OCI-M2 (cell line): ENCODE results near the gene TERT.

Source experiments
- DNase-seq: peaks from one replicate; lab custom pipeline; 2025; ENCODE audit not compliant: unreplicated experiment; lab: John Stamatoyannopoulos, UW

The TERT gene

DNA sequence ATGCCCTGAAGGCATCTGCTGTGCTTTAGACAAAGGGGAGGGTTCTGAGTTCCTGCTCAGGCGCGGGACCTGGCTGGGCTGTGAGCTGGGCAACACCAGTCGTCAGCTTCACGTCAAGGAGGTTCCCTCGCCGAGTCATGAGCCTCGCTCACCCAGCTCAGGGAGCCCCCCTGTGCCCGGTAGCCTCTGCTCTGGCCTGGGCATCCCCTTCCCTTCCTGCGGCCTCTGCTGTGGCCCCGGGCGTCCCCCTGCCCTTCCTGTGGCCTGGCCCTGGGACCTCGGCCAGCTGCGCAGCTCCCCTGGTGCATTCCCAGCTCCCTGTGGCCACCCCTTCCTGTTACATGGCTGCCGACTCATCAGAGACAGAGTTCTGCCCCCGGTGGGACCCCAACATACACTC, 29.8 kb downstream of the TERT start:
- DNase-seq: no peak

DNA sequence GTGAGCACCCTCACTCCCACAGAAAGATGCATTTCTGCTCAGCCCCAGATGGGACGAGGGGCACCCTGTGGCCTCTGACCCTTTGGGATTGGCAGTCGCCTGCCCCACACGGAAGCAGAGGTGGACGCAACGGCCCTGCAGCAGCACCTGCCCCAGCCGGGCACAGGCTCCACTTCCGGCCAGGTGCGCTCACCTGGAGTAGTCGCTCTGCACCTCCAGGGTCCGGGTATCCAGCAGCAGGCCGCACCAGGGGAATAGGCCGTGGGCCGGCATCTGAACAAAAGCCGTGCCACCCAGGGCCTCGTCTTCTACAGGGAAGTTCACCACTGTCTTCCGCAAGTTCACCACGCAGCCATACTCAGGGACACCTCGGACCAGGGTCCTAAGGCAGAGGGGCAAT, 30.7 kb downstream of the TERT start:
- DNase-seq: no peak

DNA sequence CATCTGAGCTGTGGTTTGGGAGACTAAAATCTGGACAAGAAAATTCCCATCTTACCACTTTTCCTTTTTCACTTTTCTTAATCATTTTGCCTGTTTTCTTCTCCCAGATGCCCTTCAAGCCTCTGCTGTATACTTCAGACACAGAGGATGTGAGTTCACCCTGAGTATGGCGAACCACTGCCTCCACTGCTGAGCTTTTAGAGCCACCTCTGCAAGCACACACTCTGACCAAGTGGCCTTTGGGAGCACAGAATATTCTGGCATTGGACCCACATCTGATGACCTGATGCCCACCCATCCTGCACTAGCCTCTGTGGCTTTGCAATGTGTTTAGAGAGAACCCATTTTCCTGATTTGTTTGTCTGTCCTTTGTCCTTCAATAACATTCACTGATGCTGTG, 32.5 kb downstream of the TERT start:
- DNase-seq: no peak

DNA sequence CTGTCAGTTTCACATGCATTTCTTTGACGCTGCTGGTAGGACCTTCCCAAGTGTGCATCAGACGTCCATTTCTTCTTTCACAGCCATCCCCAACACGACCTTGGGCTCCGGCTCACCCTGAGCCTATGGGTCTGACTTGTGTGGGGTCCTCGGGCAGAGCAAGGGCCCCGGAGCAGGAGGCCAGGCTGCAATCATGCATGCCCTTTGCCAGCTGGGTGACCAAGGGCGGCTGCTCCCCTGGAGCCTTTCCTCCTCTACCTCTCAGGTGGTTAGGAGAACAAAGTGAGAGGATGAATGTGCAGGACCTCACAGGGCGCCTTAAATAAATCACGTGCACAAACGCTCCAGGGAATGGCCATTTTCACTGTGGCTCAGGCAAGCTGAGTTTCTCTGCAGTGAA, 33.2 kb downstream of the TERT start:
- no peak for DNase-seq

DNA sequence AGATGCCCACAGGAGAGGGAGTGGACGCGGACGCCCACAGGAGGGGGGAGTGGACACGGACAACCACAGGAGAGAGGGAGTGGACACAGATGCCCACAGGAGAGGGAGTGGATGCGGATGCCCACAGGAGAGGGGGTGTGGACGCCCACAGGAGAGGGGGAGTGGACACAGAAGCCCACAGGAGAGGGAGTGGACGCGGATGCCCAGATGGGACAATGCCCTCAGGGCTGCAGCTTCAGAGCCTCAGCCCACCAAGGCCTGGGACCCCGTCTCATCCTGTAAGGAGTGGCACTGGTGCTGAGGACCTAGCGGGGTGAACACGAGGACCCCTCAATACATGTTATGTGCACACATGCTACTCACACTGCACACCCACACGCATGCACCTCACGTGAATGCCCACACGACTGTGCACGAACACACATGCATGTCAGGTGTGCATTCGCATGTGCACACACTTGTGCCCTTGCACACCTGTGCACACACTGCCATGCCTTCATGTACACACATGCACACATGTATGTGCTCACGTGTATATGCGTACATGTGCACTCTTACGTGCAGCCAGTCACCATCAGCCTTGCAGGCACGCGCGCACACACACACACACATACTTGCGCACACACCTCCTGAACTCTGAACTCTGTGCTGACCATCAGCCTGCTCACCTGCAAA, 34.9 kb downstream of the TERT start:
- DNase-seq: no peak

DNA sequence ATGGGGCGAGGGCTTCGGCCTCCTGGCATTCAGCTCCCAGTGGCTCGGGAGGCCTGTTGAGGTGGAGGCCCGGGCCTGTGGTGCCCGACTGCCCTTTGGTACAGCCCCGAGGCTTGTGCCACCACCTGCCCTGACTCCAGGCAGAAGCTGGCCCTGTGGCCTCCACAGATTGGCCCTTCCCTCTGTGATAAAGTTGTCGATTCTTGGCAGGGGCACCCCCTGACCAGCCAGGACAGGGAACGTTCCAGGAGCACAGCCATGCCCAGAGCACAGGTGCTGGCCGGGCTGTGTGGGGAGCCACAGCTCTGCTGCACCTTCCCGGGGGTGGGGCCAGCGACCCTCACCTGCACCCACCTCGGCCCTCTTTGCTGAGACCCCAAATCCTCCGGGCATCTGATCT, 37.0 kb downstream of the TERT start:
- DNase-seq: no peak

DNA sequence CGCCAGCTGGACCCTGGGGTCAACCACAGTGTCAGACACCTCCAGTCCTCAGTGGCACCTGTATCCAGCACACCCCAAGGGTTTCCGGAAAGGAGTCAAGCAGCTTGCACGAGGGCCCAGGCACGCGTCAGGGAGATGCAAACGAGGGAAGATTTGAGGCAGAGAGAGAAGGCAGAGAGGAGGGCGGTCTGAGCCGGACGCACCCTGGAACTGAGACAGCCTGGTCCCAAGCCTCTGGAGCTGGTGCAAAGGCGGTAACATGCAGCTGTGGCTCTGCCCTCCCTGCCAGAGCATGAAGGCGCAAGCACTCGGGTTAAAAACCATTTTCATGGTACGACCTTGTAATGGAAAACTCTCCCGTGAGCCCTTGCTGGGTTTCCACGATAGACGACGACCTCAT, 37.5 kb downstream of the TERT start:
- no peak for DNase-seq

DNA sequence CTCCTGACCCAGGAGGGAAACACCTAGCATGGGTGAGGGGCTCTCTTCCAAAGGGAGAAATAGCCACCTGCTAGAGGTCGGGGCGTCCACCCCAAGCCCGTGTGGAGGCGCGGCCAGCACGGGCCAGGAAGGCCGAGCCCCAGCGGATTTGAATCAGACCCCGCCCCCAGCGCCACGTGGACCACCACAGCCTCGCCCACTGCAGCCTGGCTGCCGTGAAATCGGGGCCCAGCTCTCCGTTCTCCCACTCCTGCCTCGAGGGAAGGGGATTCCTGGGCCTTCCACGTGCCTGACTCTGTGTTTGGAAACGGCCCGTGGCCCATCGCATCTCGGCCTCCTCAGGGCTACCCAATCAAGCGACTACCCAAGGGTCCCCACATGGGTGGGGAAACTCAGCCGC, 38.1 kb downstream of the TERT start:
- DNase-seq: no peak

DNA sequence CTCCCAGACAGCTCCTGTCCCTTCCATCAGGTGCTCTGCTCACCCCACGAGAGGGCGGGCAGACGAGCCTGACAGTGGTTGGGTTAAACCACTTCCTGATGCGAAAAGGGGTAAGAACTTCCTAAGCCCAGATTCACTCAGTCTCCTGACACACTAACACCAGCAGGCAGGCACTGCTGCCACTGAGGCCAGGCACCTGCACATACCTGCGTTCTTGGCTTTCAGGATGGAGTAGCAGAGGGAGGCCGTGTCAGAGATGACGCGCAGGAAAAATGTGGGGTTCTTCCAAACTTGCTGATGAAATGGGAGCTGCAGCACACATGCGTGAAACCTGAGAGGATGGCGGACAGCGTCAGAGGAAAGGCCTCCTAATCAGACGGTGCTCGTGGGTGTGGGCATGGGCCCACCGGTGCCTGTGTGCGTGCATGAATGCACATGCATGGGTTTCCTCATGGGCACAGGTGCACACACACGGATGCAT, 39.7 kb downstream of the TERT start:
- no peak for DNase-seq

DNA sequence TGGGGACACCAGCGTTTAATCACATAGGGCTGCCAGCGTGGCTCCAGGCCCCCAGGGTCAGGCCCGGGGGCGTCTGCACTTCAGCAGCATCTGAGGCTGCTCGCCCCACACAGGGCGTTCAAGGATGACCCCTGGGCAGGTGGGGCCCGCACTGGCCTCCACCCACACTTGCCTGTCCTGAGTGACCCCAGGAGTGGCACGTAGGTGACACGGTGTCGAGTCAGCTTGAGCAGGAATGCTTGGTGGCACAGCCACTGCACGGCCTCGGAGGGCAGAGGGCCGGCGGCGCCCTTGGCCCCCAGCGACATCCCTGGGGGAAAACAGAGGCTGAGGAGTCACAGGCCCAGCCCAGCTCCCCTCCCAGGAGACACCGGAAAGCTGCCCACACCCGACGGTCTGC, 40.7 kb downstream of the TERT start:
- DNase-seq: no peak

DNA sequence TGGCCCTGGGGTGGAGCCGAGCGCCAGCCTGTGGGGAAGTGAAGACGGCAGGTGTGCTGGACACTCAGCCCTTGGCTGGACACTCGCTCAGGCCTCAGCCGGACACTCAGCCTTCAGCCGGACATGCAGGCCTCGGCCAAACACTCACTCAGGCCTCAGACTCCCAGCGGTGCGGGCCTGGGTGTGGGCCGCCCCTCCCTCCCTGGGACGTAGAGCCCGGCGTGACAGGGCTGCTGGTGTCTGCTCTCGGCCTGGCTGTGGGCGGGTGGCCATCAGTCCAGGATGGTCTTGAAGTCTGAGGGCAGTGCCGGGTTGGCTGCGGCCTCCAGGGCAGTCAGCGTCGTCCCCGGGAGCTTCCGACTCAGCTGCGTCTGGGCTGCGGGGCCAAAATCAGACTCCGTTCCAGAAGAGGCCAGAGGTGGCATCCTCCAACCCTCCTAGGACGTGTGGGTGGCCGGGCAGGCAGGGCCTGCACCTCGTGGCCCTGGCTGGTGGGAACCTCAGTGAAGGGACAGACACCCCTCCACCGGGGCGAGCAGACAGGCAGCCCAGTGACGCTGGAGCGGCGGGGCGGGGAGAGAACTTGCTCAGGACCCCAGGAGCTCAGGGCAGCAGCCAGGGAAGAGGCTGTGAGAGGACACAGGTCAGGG, 41.3 kb downstream of the TERT start:
- no peak for DNase-seq

DNA sequence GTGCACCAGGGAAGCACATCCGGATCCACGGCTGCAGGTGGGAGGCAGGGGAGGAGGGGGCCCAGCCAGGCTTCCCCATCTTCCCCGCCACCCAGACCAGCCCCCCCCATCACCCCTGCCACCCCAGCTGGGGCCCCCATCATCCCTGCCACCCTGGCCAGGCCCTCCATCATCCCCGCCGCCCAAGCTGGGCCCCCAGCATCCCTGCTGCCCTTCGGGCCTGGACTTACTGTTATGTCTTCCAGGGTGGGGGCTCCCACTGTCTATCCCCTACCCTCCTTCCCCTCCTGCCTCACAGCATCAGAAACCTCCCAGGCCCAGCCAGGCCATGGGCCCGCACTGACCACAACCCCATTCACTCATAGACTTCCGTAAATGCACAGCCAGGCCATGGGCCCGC, 42.2 kb downstream of the TERT start:
- no peak for DNase-seq

DNA sequence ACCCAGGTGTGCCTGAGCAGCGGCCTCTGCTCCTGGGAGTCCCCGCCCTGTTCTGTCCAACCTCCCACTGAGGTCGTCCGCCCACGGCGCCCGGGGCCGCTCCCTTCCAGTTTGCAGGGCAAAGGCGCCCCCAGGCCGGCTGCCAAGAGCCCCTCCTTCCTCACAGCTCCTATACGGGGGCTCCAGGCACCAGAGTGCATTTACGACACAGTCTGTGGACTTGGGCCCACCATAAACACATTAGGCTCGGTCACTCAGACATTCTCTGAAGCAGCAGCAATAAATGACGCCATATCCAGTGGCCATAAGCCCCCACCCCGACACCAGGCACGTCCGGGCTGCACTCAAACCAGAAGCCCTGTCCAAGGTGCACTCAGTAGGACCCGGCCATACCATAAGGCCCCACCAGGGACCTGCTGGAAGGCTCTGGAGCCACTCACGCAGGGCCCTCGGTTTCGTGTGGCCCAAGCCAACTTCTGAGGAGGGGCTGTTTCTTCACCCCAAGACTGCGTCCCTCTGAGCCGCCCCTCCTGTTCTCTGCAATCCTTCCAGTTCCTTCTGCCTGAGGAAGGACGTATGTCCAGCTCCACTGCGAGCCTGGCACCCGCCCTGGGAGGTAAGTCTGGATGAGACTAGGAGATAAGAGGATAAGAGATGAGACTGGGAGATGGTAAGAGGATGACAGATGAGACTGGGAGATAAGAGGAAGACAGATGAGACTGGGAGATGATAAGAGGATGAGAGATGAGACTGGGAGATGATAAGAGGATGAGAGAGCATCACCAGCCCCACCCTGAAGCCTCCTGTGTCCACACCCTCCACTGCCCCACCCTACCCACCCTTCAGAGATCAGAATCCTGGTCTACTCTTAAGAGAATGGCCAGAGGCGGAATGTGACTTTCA, 42.9 kb downstream of the TERT start:
- no peak for DNase-seq

DNA sequence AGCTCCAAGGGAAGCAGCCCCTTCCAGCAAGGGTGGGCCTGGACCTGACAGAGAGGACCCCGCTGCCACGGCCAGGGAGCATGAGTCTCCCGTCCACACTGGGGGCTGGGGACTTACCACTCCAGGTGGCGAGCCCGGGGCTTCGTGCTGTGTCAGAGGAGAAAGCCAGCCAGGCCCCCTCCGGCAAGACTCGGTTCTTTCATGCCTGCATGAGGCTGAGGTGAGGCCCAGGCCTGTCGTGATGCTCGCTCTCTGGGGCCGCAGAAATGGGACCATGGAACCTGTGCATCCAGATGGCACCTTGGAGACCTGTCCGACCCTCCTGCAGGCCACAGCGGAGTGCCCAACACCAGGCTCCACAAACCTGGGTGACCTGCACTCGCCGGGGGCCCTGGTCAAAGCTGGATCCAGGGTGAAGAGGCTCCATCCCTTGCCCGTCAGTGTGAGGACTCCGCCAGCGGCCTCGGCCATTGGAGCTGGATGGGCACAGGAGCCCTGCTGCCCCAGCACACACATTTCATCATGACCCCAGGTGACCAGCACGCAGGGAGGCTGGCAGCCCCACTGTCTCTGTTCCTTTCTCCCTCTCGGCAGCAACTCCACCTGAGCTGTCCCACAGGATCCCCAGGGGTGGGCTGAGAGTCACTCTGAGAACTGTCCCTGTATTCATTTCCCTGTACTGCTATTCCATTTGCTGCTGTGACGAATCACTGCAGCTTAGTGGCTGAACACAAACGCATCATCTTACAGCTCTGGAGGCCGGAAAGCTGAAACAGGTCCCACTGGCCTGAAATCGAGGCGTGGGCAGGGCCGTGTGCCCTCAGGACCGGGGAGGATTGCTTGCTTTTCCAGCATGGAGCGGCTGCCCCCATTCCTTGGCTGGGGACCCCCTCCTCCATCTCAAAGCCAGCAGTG, 45.2 kb downstream of the TERT start:
- no peak for DNase-seq

DNA sequence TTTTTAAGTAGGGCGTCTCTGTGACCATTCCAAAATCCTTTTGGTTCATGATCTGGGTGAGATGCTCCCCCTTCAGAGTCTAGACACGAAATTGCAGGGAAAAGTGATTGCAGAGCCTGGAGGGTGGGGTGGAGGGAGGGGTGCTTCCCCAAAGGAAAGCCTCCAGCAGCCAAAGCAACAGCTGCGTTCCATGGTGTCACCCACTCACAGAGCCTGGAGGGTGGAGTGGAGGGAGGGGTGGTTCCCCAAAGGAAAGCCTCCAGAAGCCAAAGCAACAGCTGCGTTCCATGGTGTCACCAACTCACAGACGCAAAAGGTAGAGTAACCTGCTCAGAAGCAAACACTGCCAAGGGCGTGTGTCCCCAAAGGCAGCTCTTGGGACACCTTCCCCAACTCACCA, 47.1 kb downstream of the TERT start:
- DNase-seq: no peak

DNA sequence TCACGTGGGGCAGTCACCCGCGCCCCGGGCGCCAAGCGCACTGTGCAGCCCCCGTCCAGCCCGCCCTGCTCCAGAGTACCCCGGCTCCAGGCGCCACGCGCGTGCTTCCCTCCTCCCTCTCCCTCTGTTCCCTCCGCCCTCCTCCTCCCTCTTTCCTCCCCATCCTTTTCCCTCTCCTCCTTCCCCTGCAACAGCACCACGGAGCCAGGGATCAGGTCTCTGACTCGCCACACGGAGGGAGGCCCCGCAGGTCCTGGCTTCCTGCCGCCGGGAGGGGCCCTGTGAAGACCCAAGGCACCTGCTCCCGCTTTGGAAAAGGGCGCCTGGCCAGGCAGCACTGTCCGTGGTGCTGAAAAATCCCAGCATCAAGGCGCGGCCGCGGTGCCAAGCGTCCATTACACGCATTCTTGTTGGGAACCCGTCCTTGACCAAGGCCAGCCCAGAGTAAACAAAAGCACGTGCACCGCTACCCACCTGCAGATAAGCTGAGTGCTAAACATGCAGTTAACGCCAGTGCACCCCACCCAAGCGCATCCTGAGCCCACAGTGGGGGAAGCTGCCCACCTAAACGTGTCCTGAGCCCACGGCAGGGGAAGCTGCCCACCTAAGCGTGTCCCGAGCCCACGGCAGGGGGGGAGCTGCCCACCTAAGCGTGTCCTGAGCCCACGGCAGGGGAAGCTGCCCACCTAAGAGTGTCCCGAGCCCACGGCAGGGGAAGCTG, 48.0 kb downstream of the TERT start:
- no peak for DNase-seq

DNA sequence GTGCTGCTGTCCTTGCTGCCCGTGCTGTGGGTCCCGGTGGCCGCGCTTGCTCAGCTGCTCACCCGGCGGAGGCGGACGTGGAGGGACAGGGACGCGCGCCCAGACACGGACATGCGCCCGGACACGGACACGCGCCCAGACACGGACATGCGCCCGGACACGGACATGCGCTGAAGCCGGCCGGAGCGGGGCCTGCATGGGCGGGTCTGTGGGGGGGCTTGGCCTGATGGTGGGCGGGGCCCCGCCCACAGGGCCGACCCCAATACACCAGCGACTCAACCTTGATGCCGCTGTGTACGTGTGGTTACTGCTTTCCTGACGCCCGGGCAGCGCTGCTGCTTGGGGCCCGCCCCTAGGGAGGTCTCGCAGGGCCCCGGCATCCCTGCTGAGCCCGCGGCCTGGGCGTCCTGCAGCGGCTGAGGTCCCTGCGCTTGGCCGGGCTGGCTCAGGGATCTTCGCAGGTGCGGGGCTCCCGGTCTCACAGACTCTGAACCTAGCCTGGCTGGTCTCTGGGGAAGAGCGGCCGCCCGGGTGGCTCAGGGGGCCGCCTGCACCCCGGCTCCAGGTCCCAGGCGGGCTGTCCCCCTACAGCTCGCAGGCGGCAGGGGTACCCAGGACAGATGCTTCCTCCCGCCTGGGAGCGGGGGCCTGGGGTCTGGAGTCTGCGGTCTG, 48.8 kb downstream of the TERT start:
- no peak for DNase-seq

DNA sequence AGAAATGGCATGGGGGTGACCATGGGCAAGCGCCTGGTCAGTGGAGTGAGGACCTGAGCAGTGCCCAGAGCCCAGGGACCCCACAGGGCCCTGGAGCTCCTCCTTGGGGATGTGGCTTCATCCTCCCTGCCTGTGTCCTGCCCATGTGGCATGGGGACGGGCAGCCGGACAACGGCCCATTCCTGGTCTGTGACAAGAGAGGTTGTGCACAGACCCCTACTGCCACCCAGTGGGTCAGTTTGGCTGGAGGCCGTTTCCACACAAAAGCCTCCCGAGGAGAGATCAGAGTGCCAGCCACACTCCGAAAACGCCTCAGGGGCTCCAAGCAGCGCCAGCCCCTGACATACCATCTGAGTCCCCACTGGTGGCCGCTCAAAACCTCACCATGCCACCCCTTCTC, 49.9 kb downstream of the TERT start:
- DNase-seq: no peak

DNA sequence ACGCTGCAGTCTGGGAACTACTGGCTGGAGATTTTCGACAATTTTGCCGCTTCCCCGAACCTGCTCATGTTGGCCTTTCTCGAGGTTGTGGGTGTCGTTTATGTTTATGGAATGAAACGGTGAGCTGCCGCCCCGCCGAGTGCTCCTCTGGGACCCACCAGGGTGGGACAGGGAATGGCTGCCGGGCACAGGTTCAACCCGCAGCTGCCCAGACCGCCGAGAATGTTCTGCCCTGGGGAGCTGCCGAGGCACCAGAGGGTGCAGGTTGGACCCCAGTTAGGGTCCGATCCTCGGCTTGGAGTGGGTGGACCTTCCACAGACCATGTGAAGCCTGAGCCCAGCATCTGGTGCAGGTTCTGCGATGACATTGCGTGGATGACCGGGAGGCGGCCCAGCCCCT, 50.6 kb downstream of the TERT start:
- DNase-seq: no peak
